GM13976 (cell line): ENCODE measurements around the gene UBE2O.

Experiments
- DNase-seq: peaks from one replicate; pipeline ENCODE4 v3.0.0; 2012; ENCODE audit warnings: low spot score
- CTCF ChIP-seq: IDR thresholded peaks from 2 replicates; pipeline ENCODE4 v1.5.1; 2012; ENCODE audit warnings: borderline replicate concordance, mild to moderate bottlenecking; ENCODE audit not compliant: insufficient read depth; ENCODE audit errors: extremely low read depth, missing control alignments, control extremely low read depth
- in situ Hi-C: fragments of 300-500 bp; cut with MboI; formaldehyde crosslinking; loops from one replicate; pipeline ENCODE4 v1.12.0; 2022; ENCODE audit warnings: low sequenced_read_pairs, mixed read lengths, inconsistent platforms; ENCODE audit not compliant: unreplicated experiment

UBE2O gene

GRCh38 chr17:76426853-76427252, 26.1 kb downstream of the UBE2O start:
- in situ Hi-C loops: no loop called here
- TF ChIP-seq CTCF: no peak
- no peak for DNase-seq

GRCh38 chr17:76422860-76423259, 30.1 kb downstream of the UBE2O start:
- DNase-seq: no peak
- TF ChIP-seq CTCF: no peak
- in situ Hi-C loops: no loop called here

- DNase-seq: no peak
- TF ChIP-seq CTCF: no peak
- in situ Hi-C loops: no loop called here
These were observed 30.5 kb downstream of the UBE2O start for GRCh38 chr17:76422406-76422805.

GRCh38 chr17:76421044-76421407, 31.9 kb downstream of the UBE2O start:
- TF ChIP-seq CTCF: no peak
- no peak for DNase-seq
- in situ Hi-C loops: no loop called here

GRCh38 chr17:76420356-76421043, 32.5 kb downstream of the UBE2O start:
- DNase-seq: peak; percentile 35
- TF ChIP-seq CTCF: no peak
- in situ Hi-C loops: no loop called here

GRCh38 chr17:76419576-76420260, 33.2 kb downstream of the UBE2O start:
- TF ChIP-seq CTCF: no peak
- in situ Hi-C loops: no loop called here
- DNase-seq: peak; percentile 41
